Loucy (cell line): ENCODE data around the gene GPI.

Experiments used
- CTCF ChIP-seq: fragments of 200-600 bp; sonication (generic); conservative IDR thresholded peaks from 2 replicates; pipeline ENCODE4 v1.5.1; 2014; ENCODE audit warnings: mild to moderate bottlenecking, antibody characterized with exemption, low read length
- EZH2phosphoT487 ChIP-seq: fragments of 200-600 bp; IDR thresholded peaks from 2 replicates; pipeline ENCODE4 v1.6.1; 2018; ENCODE audit warnings: antibody characterized with exemption, mild to moderate bottlenecking, moderate library complexity, borderline replicate concordance

- no peak for TF ChIP-seq CTCF
- TF ChIP-seq EZH2phosphoT487 = no peak
Observed at GRCh38 chr19:34366738-34367623, 2.0 kb downstream of the GPI start.
